Measurements from ENCODE around the gene PPP1R12C.
"Not testable (repeated sequence)": the region's sequence is repeated elsewhere in the genome, so short reads cannot be mapped to it uniquely, and the experiment has no call there.

Gene PPP1R12C

GRCh38 chr19:55156202-55157063 is 39.0 kb upstream of the PPP1R12C start:
- TF ChIP-seq RARB (CRISPR knock-in tag; IDR thresholded peaks at IDR 0.05) (no peak), ESRRG (CRISPR knock-in tag; IDR thresholded peaks at IDR 0.05) (no peak), PATZ1 (CRISPR knock-in tag; IDR thresholded peaks at IDR 0.05; ENCODE audit: borderline replicate concordance) (no peak), OSR1 (CRISPR knock-in tag; IDR thresholded peaks at IDR 0.05) (no peak), CSRNP3 (CRISPR knock-in tag; IDR thresholded peaks at IDR 0.05) (no peak), ZC3H10 (CRISPR knock-in tag; IDR thresholded peaks at IDR 0.05) (no peak), ZFP3 (CRISPR knock-in tag; IDR thresholded peaks at IDR 0.05) (no peak), GLIS3 (CRISPR knock-in tag; IDR thresholded peaks at IDR 0.05) (no peak), ZNF70 (CRISPR knock-in tag; IDR thresholded peaks at IDR 0.05) (no peak), SNAI2 (CRISPR knock-in tag; IDR thresholded peaks at IDR 0.05) (no peak), ZFP30 (CRISPR knock-in tag; IDR thresholded peaks at IDR 0.05) (no peak), ISL1 (CRISPR knock-in tag; IDR thresholded peaks at IDR 0.05) (no peak), TOX (CRISPR knock-in tag; IDR thresholded peaks at IDR 0.05; ENCODE audit: borderline replicate concordance) (no peak), PPARA (CRISPR knock-in tag; IDR thresholded peaks at IDR 0.05; ENCODE audit: borderline replicate concordance) (no peak), ZNF8 (CRISPR knock-in tag; IDR thresholded peaks at IDR 0.05) (no peak), CREB5 (CRISPR knock-in tag; IDR thresholded peaks at IDR 0.05; ENCODE audit: low read depth) (no peak), BACH2 (CRISPR knock-in tag; IDR thresholded peaks at IDR 0.05; ENCODE audit: borderline replicate concordance) (no peak)
- ATAC-seq: peak; percentile 69

GRCh38 chr19:55155784-55156183 is 38.3 kb upstream of the PPP1R12C start:
- ATAC-seq: not testable (repeated sequence)

- no peak for ATAC-seq
- TF ChIP-seq TOX (CRISPR knock-in tag; IDR thresholded peaks at IDR 0.05; ENCODE audit: borderline replicate concordance): no peak
- TF ChIP-seq OSR1 (CRISPR knock-in tag; IDR thresholded peaks at IDR 0.05): no peak
- no peak for TF ChIP-seq TCF4 (CRISPR knock-in tag; IDR thresholded peaks at IDR 0.05; ENCODE audit: borderline replicate concordance)
- no peak for TF ChIP-seq POU6F1 (CRISPR knock-in tag; IDR thresholded peaks at IDR 0.05; ENCODE audit: borderline replicate concordance, low read depth)
- no peak for TF ChIP-seq ZFP3 (CRISPR knock-in tag; IDR thresholded peaks at IDR 0.05)
- no peak for TF ChIP-seq TSHZ2 (CRISPR knock-in tag; IDR thresholded peaks at IDR 0.05)
- no peak for TF ChIP-seq GLIS3 (CRISPR knock-in tag; IDR thresholded peaks at IDR 0.05)
- no peak for TF ChIP-seq ZNF565 (CRISPR knock-in tag; conservative IDR thresholded peaks at IDR 0.05; ENCODE audit: low read depth)
- TF ChIP-seq ISL1 (CRISPR knock-in tag; IDR thresholded peaks at IDR 0.05): no peak
- TF ChIP-seq ESRRG (CRISPR knock-in tag; IDR thresholded peaks at IDR 0.05): no peak
- no peak for TF ChIP-seq PPARA (CRISPR knock-in tag; IDR thresholded peaks at IDR 0.05; ENCODE audit: borderline replicate concordance)
- TF ChIP-seq CSDC2 (CRISPR knock-in tag; IDR thresholded peaks at IDR 0.05): no peak
- TF ChIP-seq ZNF70 (CRISPR knock-in tag; IDR thresholded peaks at IDR 0.05): no peak
- no peak for TF ChIP-seq PATZ1 (CRISPR knock-in tag; IDR thresholded peaks at IDR 0.05; ENCODE audit: borderline replicate concordance)
- TF ChIP-seq ARNTL (CRISPR knock-in tag; IDR thresholded peaks at IDR 0.05; ENCODE audit: borderline replicate concordance, low read depth): no peak
- TF ChIP-seq CREB5 (CRISPR knock-in tag; IDR thresholded peaks at IDR 0.05; ENCODE audit: low read depth): no peak
- no peak for TF ChIP-seq SNAI2 (CRISPR knock-in tag; IDR thresholded peaks at IDR 0.05)
- no peak for TF ChIP-seq ZC3H10 (CRISPR knock-in tag; IDR thresholded peaks at IDR 0.05)
Observed at GRCh38 chr19:55153652-55154264, 36.3 kb upstream of the PPP1R12C start.
